Panc1 (cell line): Measurements from ENCODE around the gene LRRC70.

ENCODE experiments used
- TCF7L2 ChIP-seq: IDR thresholded peaks from 2 replicates; pipeline ENCODE4 v1.6.1; 2011; ENCODE audit warnings: mild to moderate bottlenecking, low read depth, low read length, inconsistent platforms
- TF ChIP-seq, protein P1 (sequence below): fragments of 450-650 bp; IDR thresholded peaks from 2 replicates; pipeline ENCODE4 v1.5.1; 2017; ENCODE audit warnings: mild to moderate bottlenecking

DNA sequence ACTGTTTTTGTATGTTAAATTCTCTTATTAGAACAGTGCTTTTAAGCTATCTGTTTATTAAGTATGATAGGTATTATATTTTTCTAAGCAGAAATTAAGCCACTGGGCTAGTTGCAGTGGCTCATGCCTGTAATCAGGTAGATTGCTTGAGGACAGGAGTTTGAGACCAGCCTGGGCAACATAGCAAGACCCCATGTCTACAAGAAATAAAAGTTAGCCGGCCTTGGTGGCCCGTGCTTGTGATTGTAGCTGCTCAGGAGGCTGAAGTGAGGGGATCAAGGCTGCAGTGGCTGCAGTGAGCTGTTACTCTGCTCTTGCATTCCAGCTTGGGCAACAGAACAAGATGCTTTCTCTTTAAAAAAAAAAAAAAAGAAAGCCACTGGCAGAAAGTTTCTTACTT lies 45.0 kb upstream of the LRRC70 start:
- TF ChIP-seq, protein P1, sequence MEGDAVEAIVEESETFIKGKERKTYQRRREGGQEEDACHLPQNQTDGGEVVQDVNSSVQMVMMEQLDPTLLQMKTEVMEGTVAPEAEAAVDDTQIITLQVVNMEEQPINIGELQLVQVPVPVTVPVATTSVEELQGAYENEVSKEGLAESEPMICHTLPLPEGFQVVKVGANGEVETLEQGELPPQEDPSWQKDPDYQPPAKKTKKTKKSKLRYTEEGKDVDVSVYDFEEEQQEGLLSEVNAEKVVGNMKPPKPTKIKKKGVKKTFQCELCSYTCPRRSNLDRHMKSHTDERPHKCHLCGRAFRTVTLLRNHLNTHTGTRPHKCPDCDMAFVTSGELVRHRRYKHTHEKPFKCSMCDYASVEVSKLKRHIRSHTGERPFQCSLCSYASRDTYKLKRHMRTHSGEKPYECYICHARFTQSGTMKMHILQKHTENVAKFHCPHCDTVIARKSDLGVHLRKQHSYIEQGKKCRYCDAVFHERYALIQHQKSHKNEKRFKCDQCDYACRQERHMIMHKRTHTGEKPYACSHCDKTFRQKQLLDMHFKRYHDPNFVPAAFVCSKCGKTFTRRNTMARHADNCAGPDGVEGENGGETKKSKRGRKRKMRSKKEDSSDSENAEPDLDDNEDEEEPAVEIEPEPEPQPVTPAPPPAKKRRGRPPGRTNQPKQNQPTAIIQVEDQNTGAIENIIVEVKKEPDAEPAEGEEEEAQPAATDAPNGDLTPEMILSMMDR: no peak
- no peak for TF ChIP-seq TCF7L2
